GM18508 (cell line): ENCODE results near the gene CASZ1.

Experiments
- ATAC-seq: cut with Tn5 transposase; IDR thresholded peaks from one replicate; pipeline ENCODE4 v1.9.1; 2021; ENCODE audit warnings: moderate number of reproducible peaks; ENCODE audit not compliant: insufficient read depth, unreplicated experiment

CASZ1 gene

GRCh38 chr1:10777749-10778574 lies 18.5 kb downstream of the CASZ1 start:
- no peak for ATAC-seq

- no peak for ATAC-seq
These were observed 20.1 kb downstream of the CASZ1 start for GRCh38 chr1:10776190-10776905.

- ATAC-seq: no peak
These were observed 20.7 kb downstream of the CASZ1 start for GRCh38 chr1:10775763-10776162.

- ATAC-seq: no peak
These were observed 21.7 kb downstream of the CASZ1 start for GRCh38 chr1:10774615-10775310.

- no peak for ATAC-seq
These were observed 22.4 kb downstream of the CASZ1 start for GRCh38 chr1:10773851-10774614.

- ATAC-seq: no peak
These were observed 23.1 kb downstream of the CASZ1 start for GRCh38 chr1:10773376-10773775.

- no peak for ATAC-seq
These were observed 23.7 kb downstream of the CASZ1 start for GRCh38 chr1:10772711-10773110.

- no peak for ATAC-seq
These were observed 24.7 kb downstream of the CASZ1 start for GRCh38 chr1:10771789-10772188.

- ATAC-seq: no peak
These were observed 27.9 kb downstream of the CASZ1 start for GRCh38 chr1:10768552-10768951.

- ATAC-seq: no peak
These were observed 29.2 kb downstream of the CASZ1 start for GRCh38 chr1:10767282-10767681.

GRCh38 chr1:10765734-10766478 lies 30.5 kb downstream of the CASZ1 start:
- no peak for ATAC-seq

- ATAC-seq: no peak
These were observed 31.1 kb downstream of the CASZ1 start for GRCh38 chr1:10765304-10765703.

- no peak for ATAC-seq
These were observed 32.1 kb downstream of the CASZ1 start for GRCh38 chr1:10764296-10764798.

- ATAC-seq: no peak
These were observed 33.6 kb downstream of the CASZ1 start for GRCh38 chr1:10762875-10763274.

GRCh38 chr1:10762153-10762523 lies 34.3 kb downstream of the CASZ1 start:
- ATAC-seq: no peak

- ATAC-seq: no peak
These were observed 34.8 kb downstream of the CASZ1 start for GRCh38 chr1:10761503-10762152.

GRCh38 chr1:10760566-10761502 lies 35.6 kb downstream of the CASZ1 start:
- no peak for ATAC-seq
